Astrocyte (in vitro differentiated cells and primary cell): ENCODE data around the gene IMPDH2. TPM values are rescaled to one million over a fixed set of nuclear protein-coding genes. Genes with fewer than 3 reads are reported as not detected.

ENCODE experiments used
- DNase-seq: peaks from one replicate; pipeline ENCODE4 v3.0.0-alpha.2; 2010; ENCODE audit warnings: low read depth
- FAIRE-seq: peaks from 2 replicates; lab custom pipeline; 2011; peaks lifted over from hg19 to GRCh38; lab: Jason Lieb, UNC
- H2AFZ ChIP-seq: 2 replicates; pipeline ENCODE4 v1.6.0; 2012; ENCODE audit warnings: low read depth, low read length, inconsistent platforms
- H3K27ac ChIP-seq: 2 replicates; pipeline ENCODE4 v1.5.1; 2011; ENCODE audit warnings: low read depth, low read length, inconsistent platforms
- H3K27me3 ChIP-seq: 2 replicates; pipeline ENCODE4 v1.6.0; 2011; ENCODE audit warnings: low read length, inconsistent platforms; ENCODE audit not compliant: insufficient read depth
- H3K36me3 ChIP-seq: 2 replicates; pipeline ENCODE4 v1.5.1; 2011; ENCODE audit warnings: low read length, inconsistent platforms; ENCODE audit not compliant: insufficient read depth
- H3K4me1 ChIP-seq: 2 replicates; pipeline ENCODE4 v1.5.1; 2011; ENCODE audit warnings: low read length, inconsistent platforms; ENCODE audit not compliant: insufficient read depth
- H3K4me2 ChIP-seq: 2 replicates; pipeline ENCODE4 v1.6.0; 2012; ENCODE audit warnings: low read length, inconsistent platforms
- H3K4me3 ChIP-seq: 2 replicates; pipeline ENCODE4 v1.5.1; 2011; ENCODE audit warnings: low read depth, mild to moderate bottlenecking, low read length, inconsistent platforms; ENCODE audit not compliant: insufficient read depth
- H3K79me2 ChIP-seq: 2 replicates; pipeline ENCODE4 v1.6.0; 2012; ENCODE audit warnings: mild to moderate bottlenecking, low read length, inconsistent platforms; ENCODE audit not compliant: insufficient read depth
- H3K9ac ChIP-seq: 2 replicates; pipeline ENCODE4 v1.6.0; 2012; ENCODE audit warnings: mild to moderate bottlenecking, low read length, inconsistent platforms
- H3K9me3 ChIP-seq: 2 replicates; pipeline ENCODE4 v1.5.1; 2012; ENCODE audit warnings: low read depth, mild to moderate bottlenecking, low read length, inconsistent platforms; ENCODE audit not compliant: insufficient read depth
- H4K20me1 ChIP-seq: 2 replicates; pipeline ENCODE4 v1.6.0; 2012; ENCODE audit warnings: low read length, inconsistent platforms; ENCODE audit not compliant: insufficient read depth
- H3K27ac Mint-ChIP-seq: one replicate; pipeline ENCODE4 v1.8.0; 2021; ENCODE audit warnings: mild to moderate bottlenecking, mixed read lengths; ENCODE audit not compliant: unreplicated experiment
- H3K27me3 Mint-ChIP-seq: one replicate; pipeline ENCODE4 v1.8.0; 2021; ENCODE audit warnings: low read depth, mixed read lengths; ENCODE audit not compliant: unreplicated experiment
- H3K36me3 Mint-ChIP-seq: one replicate; pipeline ENCODE4 v1.8.0; 2021; ENCODE audit warnings: low read depth, mixed read lengths; ENCODE audit not compliant: unreplicated experiment
- H3K4me1 Mint-ChIP-seq: one replicate; pipeline ENCODE4 v1.8.0; 2021; ENCODE audit warnings: low read depth, mixed read lengths; ENCODE audit not compliant: unreplicated experiment
- H3K4me3 Mint-ChIP-seq: one replicate; pipeline ENCODE4 v1.8.0; 2021; ENCODE audit warnings: mild to moderate bottlenecking, moderate library complexity, mixed read lengths; ENCODE audit not compliant: unreplicated experiment
- H3K9me3 Mint-ChIP-seq: one replicate; pipeline ENCODE4 v1.8.0; 2021; ENCODE audit warnings: mild to moderate bottlenecking, mixed read lengths; ENCODE audit not compliant: unreplicated experiment
- EZH2 ChIP-seq: IDR thresholded peaks from 2 replicates; pipeline ENCODE4 v1.6.1; 2012; ENCODE audit warnings: mild to moderate bottlenecking, low read length, inconsistent platforms; ENCODE audit not compliant: insufficient read depth
- total RNA-seq: library from RNA; stranded (reverse); gene quantifications from 2 replicates; pipeline ENCODE4 v1.2.1, GENCODE V29; 2021
- TF ChIP-seq, protein P1 (sequence below): IDR thresholded peaks from 2 replicates; pipeline ENCODE4 v1.5.1; 2011; ENCODE audit warnings: low read depth, mild to moderate bottlenecking, inconsistent platforms, low read length, moderate library complexity; ENCODE audit not compliant: insufficient read depth

The IMPDH2 gene
- total RNA-seq, 1 donor from 2014 or later: 119 TPM

DNA sequence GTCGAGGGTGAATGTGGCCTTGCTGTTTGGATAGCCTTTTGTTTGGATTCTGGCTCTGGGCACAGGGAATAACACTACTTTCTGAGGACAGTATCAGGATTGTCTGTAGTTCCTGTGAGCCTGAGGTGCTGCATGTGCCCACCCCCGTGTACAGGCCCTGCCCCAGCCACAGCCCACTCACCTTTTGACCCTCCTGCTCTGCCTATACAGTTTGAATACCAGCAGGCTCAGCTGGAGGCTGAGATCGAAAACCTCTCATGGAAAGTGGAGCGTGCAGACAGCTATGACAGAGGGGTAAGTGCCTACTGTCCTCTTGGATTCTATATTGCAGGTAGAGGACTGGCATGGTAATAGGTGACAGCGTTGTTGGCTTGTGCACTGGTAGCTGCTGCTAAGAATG lies 46.5 kb downstream of the IMPDH2 start:
- no peak for FAIRE-seq

DNA sequence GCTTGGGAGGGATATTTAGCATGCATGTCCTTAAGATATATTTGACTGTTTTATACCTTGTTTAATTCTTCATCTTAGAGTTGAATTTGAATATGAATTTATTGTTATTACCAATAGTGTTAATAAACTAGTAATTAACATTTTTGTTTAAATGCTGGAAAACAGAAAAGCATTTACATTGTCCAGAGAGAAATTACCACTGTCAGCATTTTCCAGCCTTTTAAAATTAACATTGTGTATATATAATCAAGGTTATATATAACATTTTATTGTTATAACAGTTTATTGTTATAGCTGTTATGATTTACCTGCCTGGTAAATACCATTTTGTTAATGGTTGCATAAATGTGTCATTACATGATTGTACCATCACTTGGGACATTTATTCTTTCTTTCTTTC lies 47.2 kb downstream of the IMPDH2 start:
- H3K27ac ChIP-seq: no peak overlapping the region
- H3K27me3 ChIP-seq: no peaks in the 10 kb centered on the region
- peaks cover 43% of the 10 kb centered on the region for H3K36me3 ChIP-seq
- no peak overlapping the region for H3K27ac Mint-ChIP-seq
- TF ChIP-seq, protein P1, sequence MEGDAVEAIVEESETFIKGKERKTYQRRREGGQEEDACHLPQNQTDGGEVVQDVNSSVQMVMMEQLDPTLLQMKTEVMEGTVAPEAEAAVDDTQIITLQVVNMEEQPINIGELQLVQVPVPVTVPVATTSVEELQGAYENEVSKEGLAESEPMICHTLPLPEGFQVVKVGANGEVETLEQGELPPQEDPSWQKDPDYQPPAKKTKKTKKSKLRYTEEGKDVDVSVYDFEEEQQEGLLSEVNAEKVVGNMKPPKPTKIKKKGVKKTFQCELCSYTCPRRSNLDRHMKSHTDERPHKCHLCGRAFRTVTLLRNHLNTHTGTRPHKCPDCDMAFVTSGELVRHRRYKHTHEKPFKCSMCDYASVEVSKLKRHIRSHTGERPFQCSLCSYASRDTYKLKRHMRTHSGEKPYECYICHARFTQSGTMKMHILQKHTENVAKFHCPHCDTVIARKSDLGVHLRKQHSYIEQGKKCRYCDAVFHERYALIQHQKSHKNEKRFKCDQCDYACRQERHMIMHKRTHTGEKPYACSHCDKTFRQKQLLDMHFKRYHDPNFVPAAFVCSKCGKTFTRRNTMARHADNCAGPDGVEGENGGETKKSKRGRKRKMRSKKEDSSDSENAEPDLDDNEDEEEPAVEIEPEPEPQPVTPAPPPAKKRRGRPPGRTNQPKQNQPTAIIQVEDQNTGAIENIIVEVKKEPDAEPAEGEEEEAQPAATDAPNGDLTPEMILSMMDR: no peak
- TF ChIP-seq EZH2: no peak
- no peak overlapping the region for H3K4me3 Mint-ChIP-seq
- no peak for FAIRE-seq
- no peaks in the 10 kb centered on the region for H3K4me1 ChIP-seq
- H3K4me2 ChIP-seq: no peak overlapping the region
- H4K20me1 ChIP-seq: peaks cover 19% of the 10 kb centered on the region
- H3K4me3 ChIP-seq: no peak overlapping the region
- no peak overlapping the region for H3K9ac ChIP-seq
- no peaks in the 10 kb centered on the region for H3K9me3 ChIP-seq
- H3K4me1 Mint-ChIP-seq: peaks cover 7% of the 10 kb centered on the region
- H2AFZ ChIP-seq: no peak overlapping the region
- peaks cover 28% of the 10 kb centered on the region for H3K36me3 Mint-ChIP-seq
- H3K27me3 Mint-ChIP-seq: no peaks in the 10 kb centered on the region
- H3K9me3 Mint-ChIP-seq: no peaks in the 10 kb centered on the region
- H3K79me2 ChIP-seq: no peaks in the 10 kb centered on the region
- DNase-seq: no peak

More for the DNA sequence above, 46.5 kb downstream of the IMPDH2 start:
- Mint-ChIP-seq H3K36me3 (peaks cover 28% of the 10 kb centered on the region), H3K9me3 (no peaks in the 10 kb centered on the region), H3K4me3 (no peak overlapping the region), H3K27me3 (no peaks in the 10 kb centered on the region), H3K27ac (no peak overlapping the region), H3K4me1 (peaks cover 7% of the 10 kb centered on the region)
- H3K9me3 ChIP-seq: no peaks in the 10 kb centered on the region
- DNase-seq: no peak
- H3K36me3 ChIP-seq: peaks cover 40% of the 10 kb centered on the region
- no peaks in the 10 kb centered on the region for H3K79me2 ChIP-seq
- TF ChIP-seq EZH2: no peak
- TF ChIP-seq, protein P1: no peak
- H3K27me3 ChIP-seq: no peaks in the 10 kb centered on the region
- no peak overlapping the region for H3K4me2 ChIP-seq
- peaks cover 19% of the 10 kb centered on the region for H4K20me1 ChIP-seq
- H3K9ac ChIP-seq: no peak overlapping the region
- H3K4me3 ChIP-seq: no peak overlapping the region
- H3K27ac ChIP-seq: no peak overlapping the region
- no peak overlapping the region for H2AFZ ChIP-seq
- no peaks in the 10 kb centered on the region for H3K4me1 ChIP-seq

DNA sequence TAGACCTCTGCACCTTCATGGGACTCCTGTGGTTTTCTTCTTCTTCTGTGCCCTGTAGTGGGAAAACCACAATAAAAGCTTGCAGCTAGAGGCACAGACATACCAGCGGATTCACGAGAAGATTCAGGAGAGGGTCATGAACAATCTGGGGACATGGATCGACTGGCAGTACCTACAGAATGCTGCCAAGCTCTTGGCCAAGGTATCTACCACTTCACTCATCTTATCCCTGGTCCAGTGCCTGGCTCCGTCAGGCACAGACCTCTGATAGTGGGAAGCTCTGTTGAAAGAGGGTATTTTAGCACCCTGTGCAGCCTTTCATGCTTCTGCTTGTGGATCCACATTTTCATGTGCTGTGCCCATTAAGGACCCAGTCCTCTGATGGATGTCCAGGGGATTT lies 48.9 kb downstream of the IMPDH2 start:
- H3K27ac Mint-ChIP-seq: no peak overlapping the region

More for the DNA sequence above, 48.9 kb downstream of the IMPDH2 start:
- Histone ChIP-seq H3K4me3 (no peak overlapping the region), H3K4me1 (no peaks in the 10 kb centered on the region), H3K79me2 (no peaks in the 10 kb centered on the region), H3K9ac (no peak overlapping the region), H3K27me3 (no peaks in the 10 kb centered on the region), H3K4me2 (no peak overlapping the region), H2AFZ (no peak overlapping the region), H4K20me1 (peaks cover 19% of the 10 kb centered on the region), H3K9me3 (no peaks in the 10 kb centered on the region), H3K36me3 (peaks cover 43% of the 10 kb centered on the region), H3K27ac (no peak overlapping the region)
- TF ChIP-seq, protein P1: no peak
- no peak for TF ChIP-seq EZH2
- H3K27me3 Mint-ChIP-seq: no peaks in the 10 kb centered on the region
- no peak overlapping the region for H3K4me3 Mint-ChIP-seq
- no peak for DNase-seq
- FAIRE-seq: no peak
- peaks cover 28% of the 10 kb centered on the region for H3K36me3 Mint-ChIP-seq
- H3K9me3 Mint-ChIP-seq: no peaks in the 10 kb centered on the region
- H3K4me1 Mint-ChIP-seq: peaks cover 7% of the 10 kb centered on the region
